SU-DHL-6 (cell line): ENCODE results near the gene ANKRD44.

Experiments
- CTCF ChIP-seq: fragments of 200-600 bp; sonication (generic); IDR thresholded peaks from one replicate; pipeline ENCODE4 v1.5.1; 2017; ENCODE audit warnings: antibody characterized with exemption, mild to moderate bottlenecking, low read length, moderate library complexity; ENCODE audit not compliant: insufficient read depth, poor library complexity, severe bottlenecking
- EZH2phosphoT487 ChIP-seq: fragments of 200-600 bp; sonication (generic), shearing (Covaris generic); conservative IDR thresholded peaks from 2 replicates; pipeline ENCODE4 v1.6.1; 2018; ENCODE audit warnings: mild to moderate bottlenecking, antibody characterized with exemption, low read length, moderate library complexity, mixed read lengths

DNA sequence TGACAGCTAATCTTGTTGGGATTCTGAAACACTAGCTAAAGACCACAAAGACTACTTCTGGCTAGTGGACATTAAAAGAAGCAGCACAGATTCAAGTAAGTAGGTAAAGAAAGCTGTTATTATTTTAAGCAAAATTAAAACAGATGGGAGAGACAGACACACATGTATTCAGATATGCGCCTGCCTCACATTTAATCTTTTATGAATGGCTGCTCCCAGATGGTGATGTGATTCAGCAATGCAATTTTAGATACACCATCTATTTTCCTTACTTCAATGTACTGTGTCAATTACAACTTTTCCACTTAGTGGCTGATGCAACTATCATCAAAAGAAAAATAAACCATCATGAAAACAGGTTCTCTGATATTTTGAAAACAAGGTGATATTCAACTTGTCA is 251.1 kb downstream of the ANKRD44 start:
- TF ChIP-seq CTCF (no peak), EZH2phosphoT487 (no peak)
